GM23248 (cell line): ENCODE measurements around the gene PITHD1. TPM values are rescaled to one million over a fixed set of nuclear protein-coding genes. Genes with fewer than 3 reads are reported as not detected.
"Not testable (repeated sequence)": the region's sequence is repeated elsewhere in the genome, so short reads cannot be mapped to it uniquely, and the experiment has no call there.

Experiments used
- DNase-seq: peaks from one replicate; pipeline ENCODE4 v3.0.0-alpha.2; 2015
- H2AFZ ChIP-seq: fragments of 200-600 bp; sonication (generic); 2 replicates; pipeline ENCODE4 v1.6.1; 2016; ENCODE audit warnings: antibody characterized with exemption
- H3F3A ChIP-seq: fragments of 200-600 bp; sonication (generic); 2 replicates; pipeline ENCODE4 v1.6.1; 2016; ENCODE audit warnings: mild to moderate bottlenecking, antibody characterized with exemption, mixed run types; ENCODE audit not compliant: insufficient read depth
- H3K27ac ChIP-seq: fragments of 200-600 bp; sonication (generic); 2 replicates; pipeline ENCODE4 v1.5.1; 2016; ENCODE audit warnings: mild to moderate bottlenecking
- H3K27me3 ChIP-seq: fragments of 200-600 bp; sonication (generic); replicated peaks from 2 replicates; pipeline ENCODE4 v1.6.1; 2016; ENCODE audit warnings: mild to moderate bottlenecking; ENCODE audit not compliant: insufficient read depth
- H3K36me3 ChIP-seq: fragments of 200-600 bp; sonication (generic); 2 replicates; pipeline ENCODE4 v1.6.1; 2016; ENCODE audit warnings: low read depth, mild to moderate bottlenecking
- H3K4me1 ChIP-seq: fragments of 200-600 bp; sonication (generic); 2 replicates; pipeline ENCODE4 v1.6.1; 2016; ENCODE audit warnings: mild to moderate bottlenecking; ENCODE audit not compliant: insufficient read depth
- H3K4me2 ChIP-seq: fragments of 200-600 bp; sonication (generic); one replicate; pipeline ENCODE4 v1.6.1; 2016; ENCODE audit warnings: mild to moderate bottlenecking; ENCODE audit not compliant: unreplicated experiment
- H3K4me3 ChIP-seq: fragments of 200-600 bp; sonication (generic); 2 replicates; pipeline ENCODE4 v1.5.1; 2016; ENCODE audit warnings: mild to moderate bottlenecking
- H3K79me2 ChIP-seq: fragments of 200-600 bp; sonication (generic); 2 replicates; pipeline ENCODE4 v1.6.1; 2016; ENCODE audit warnings: mild to moderate bottlenecking; ENCODE audit not compliant: insufficient read depth
- H3K9ac ChIP-seq: fragments of 200-600 bp; sonication (generic); 2 replicates; pipeline ENCODE4 v1.6.1; 2016; ENCODE audit warnings: mild to moderate bottlenecking
- H3K9me2 ChIP-seq: fragments of 200-600 bp; sonication (generic); 2 replicates; pipeline ENCODE4 v1.6.1; 2016; ENCODE audit warnings: mixed run types, mild to moderate bottlenecking, moderate library complexity; ENCODE audit not compliant: insufficient read depth
- H3K9me3 ChIP-seq: fragments of 200-600 bp; sonication (generic); one replicate; pipeline ENCODE4 v1.6.1; 2017; ENCODE audit warnings: low read depth
- H4K20me1 ChIP-seq: fragments of 200-600 bp; sonication (generic); 2 replicates; pipeline ENCODE4 v1.6.0; 2016; ENCODE audit not compliant: insufficient read depth
- EZH2 ChIP-seq: fragments of 200-600 bp; sonication (generic); IDR thresholded peaks from 2 replicates; pipeline ENCODE4 v1.6.1; 2018; ENCODE audit warnings: antibody characterized with exemption, mild to moderate bottlenecking; ENCODE audit not compliant: insufficient read depth, poor library complexity, severe bottlenecking
- EZH2phosphoT487 ChIP-seq: fragments of 200-600 bp; sonication (generic); IDR thresholded peaks from 2 replicates; pipeline ENCODE4 v1.6.1; 2018; ENCODE audit warnings: antibody characterized with exemption, moderate library complexity, mild to moderate bottlenecking, low read depth; ENCODE audit not compliant: insufficient read depth
- WGBS, 2 experiments: methylation state at CpG; one replicate each; pipeline ENCODE4 v1.1.6; 2015 to 2017; ENCODE audit warnings: low lambda C conversion rate in 2 of 2, low coverage in 1 of 2; ENCODE audit errors: missing lambda C conversion rate in 2 of 2; 5-methylcytosine and 5-hydroxymethylcytosine counted together
- in situ Hi-C: fragments of 300-500 bp; cut with MboI; formaldehyde crosslinking; loops from 2 replicates; pipeline ENCODE4 v1.15.0; 2020
- polyA plus RNA-seq: library from polyadenylated mRNA; unstranded; fragments of >200 nt; fragmentation: Nextera tagmentation; extraction: Ambion mirVana; gene quantifications from 2 replicates; pipeline ENCODE4 v1.2.1, GENCODE V29; 2016
- total RNA-seq: library from RNA; depleted of rRNA; stranded (reverse); fragments of >200 nt; shearing (Covaris generic); gene quantifications from 2 replicates; pipeline ENCODE4 v1.2.3, GENCODE V29; 2014; rRNA removed

PITHD1 gene
- total and polyA plus RNA-seq, 2 experiments from 2014 or later: 38.4 to 51.0 TPM

DNA sequence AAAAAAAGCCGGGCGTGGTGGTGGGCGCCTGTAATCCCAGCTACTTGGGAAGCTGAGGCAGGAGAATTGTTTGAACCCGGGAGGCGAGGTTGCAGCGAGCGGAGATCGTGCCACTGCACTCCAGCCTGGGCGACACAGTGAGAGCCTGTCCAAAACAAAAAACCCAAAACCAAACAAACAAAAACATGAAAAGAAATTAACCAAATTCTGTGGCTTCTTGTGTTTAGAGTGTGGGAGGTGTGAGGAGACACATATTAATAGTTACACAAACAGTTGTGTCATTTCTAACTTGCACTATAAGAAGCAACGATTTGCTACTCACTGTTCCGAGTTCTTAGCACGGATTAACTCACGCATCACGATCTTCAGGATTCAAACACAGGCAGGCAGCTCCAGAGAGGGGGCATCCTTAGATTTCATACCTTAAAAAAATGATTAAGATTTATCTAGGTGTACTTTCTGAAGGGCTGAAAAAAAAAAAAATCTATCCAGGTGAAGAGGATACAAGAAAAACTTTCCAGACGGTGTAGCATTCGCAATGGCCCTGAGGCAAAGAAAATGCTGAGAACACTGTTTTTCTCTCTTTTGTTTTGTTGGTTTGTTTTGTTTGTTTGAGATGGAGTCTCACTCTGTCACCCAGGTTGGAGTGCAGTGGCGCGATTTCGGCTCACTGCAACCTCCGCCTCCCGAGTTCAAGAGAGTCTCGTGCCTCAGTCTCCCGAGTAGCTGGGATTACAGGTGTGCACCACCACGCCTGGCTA, 47.7 kb downstream of the PITHD1 start:
- peak overlapping the region; percentile 90 for H2AFZ ChIP-seq
- H3K9ac ChIP-seq: peak overlapping the region; percentile 98
- H3K36me3 ChIP-seq: no peaks in the 10 kb centered on the region
- peak; percentile 15 for DNase-seq
- H3K4me1 ChIP-seq: peaks cover 6% of the 10 kb centered on the region; the same call in 1 of the 2 replicates
- H3K4me2 ChIP-seq: peak overlapping the region; percentile 90
- WGBS, 2 experiments: 63 to 68% methylated on average over 23 to 24 of the region's 24 CpGs
- no peaks in the 10 kb centered on the region for H3K9me2 ChIP-seq
- H3K79me2 ChIP-seq: peaks cover 26% of the 10 kb centered on the region
- no peaks in the 10 kb centered on the region for H4K20me1 ChIP-seq
- H3K9me3 ChIP-seq: no peaks in the 10 kb centered on the region
- H3K27ac ChIP-seq: peak overlapping the region; percentile 81
- in situ Hi-C loops: no loop called here
- H3K4me3 ChIP-seq: peak overlapping the region; percentile 93
- H3F3A ChIP-seq: no peaks in the 10 kb centered on the region
- TF ChIP-seq EZH2 (no peak), EZH2phosphoT487 (no peak)
- H3K27me3 ChIP-seq: no peaks in the 10 kb centered on the region

DNA sequence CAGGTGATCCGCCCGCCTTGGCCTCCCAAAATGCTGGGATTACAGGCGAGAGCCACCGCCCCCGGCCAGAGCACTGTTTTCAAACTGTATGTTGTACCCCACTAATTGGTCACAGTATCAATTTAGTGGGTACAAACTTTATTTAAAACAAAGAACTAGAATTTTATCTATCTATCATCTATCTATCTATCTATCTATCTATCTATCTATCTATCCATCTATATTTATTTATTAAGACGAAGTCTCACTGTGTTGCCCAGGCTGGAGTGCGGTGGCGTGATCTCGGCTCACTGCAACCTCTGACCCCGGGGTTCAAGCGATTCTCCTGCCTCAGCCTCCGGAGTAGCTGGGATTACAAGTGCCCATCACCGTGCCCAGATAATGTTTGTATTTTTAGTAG, 48.4 kb downstream of the PITHD1 start:
- H2AFZ ChIP-seq, H3K4me1 ChIP-seq, H3K9me2 ChIP-seq, H3K4me3 ChIP-seq, H3K9ac ChIP-seq, H4K20me1 ChIP-seq, H3K9me3 ChIP-seq, DNase-seq, H3K4me2 ChIP-seq, H3K36me3 ChIP-seq, in situ Hi-C loops, H3K27ac ChIP-seq, H3F3A ChIP-seq, H3K27me3 ChIP-seq: not testable (repeated sequence)
- peaks cover 26% of the 10 kb centered on the region for H3K79me2 ChIP-seq
- WGBS, 2 experiments: 96 to 98% methylated on average over 13 of the region's 13 CpGs

DNA sequence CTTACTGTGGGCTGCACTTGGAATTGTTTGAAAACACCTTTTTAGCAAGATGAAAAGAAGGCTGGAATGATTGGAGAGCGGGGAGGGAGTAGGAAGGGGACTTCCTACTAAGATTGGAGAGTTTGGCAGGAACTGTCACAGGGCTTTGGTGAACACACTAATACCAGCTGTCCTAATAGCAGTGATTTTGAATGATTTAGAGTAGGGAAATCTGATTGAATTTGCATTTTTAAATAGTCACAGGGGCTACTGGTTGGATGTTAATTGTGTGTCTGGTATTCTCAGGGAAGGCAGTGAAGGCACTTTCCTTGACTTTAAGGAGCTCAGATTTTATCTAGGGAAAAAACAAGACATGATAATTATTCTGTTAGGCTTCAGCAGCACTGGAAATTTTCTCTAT, 49.5 kb downstream of the PITHD1 start:
- no peak for DNase-seq
- H3K27me3 ChIP-seq: no peaks in the 10 kb centered on the region
- in situ Hi-C loops: no loop called here
- H3K4me1 ChIP-seq: peaks cover 6% of the 10 kb centered on the region; the same call in 1 of the 2 replicates
- H2AFZ ChIP-seq: no peak overlapping the region
- no peak overlapping the region for H3K27ac ChIP-seq
- no peak overlapping the region for H3K9ac ChIP-seq
- H3K4me3 ChIP-seq: no peak overlapping the region
- TF ChIP-seq EZH2 (no peak), EZH2phosphoT487 (no peak)
- H3K4me2 ChIP-seq: no peak overlapping the region
- peaks cover 21% of the 10 kb centered on the region for H3K79me2 ChIP-seq
- no peaks in the 10 kb centered on the region for H3K9me3 ChIP-seq
- WGBS, 2 experiments: 44 to 62% methylated on average over 1 of the region's 1 CpG
- H3F3A ChIP-seq: no peaks in the 10 kb centered on the region
- no peaks in the 10 kb centered on the region for H4K20me1 ChIP-seq
- no peaks in the 10 kb centered on the region for H3K9me2 ChIP-seq
- H3K36me3 ChIP-seq: no peaks in the 10 kb centered on the region

DNA sequence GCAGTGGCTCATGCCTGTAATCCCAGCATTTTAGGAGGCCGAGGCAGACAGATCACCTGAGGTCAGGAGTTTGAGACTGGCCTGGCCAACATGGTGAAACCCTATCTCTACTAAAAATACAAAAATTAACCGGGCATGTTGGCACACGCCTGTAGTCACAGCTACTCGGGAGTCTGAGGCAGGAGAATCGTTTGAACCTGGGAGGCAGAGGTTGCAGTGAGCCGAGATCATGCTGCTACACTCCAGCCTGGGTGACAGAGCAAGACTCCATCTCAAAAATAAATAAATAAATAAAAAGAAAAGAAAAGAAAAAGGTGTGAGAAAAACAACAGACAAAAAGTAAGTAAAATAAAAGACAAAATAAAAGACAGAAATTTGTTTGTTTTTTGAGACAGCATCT, 55.9 kb downstream of the PITHD1 start:
- H3K9me3 ChIP-seq, DNase-seq, H3K9me2 ChIP-seq, H3K27ac ChIP-seq, in situ Hi-C loops, H3K4me3 ChIP-seq, H3K4me1 ChIP-seq, H2AFZ ChIP-seq, H4K20me1 ChIP-seq, H3K9ac ChIP-seq, H3K4me2 ChIP-seq, H3K27me3 ChIP-seq, H3K79me2 ChIP-seq, H3K36me3 ChIP-seq, H3F3A ChIP-seq: not testable (repeated sequence)
- 70 to 84% methylated on average over 6 of the region's 6 CpGs for WGBS, 2 experiments

DNA sequence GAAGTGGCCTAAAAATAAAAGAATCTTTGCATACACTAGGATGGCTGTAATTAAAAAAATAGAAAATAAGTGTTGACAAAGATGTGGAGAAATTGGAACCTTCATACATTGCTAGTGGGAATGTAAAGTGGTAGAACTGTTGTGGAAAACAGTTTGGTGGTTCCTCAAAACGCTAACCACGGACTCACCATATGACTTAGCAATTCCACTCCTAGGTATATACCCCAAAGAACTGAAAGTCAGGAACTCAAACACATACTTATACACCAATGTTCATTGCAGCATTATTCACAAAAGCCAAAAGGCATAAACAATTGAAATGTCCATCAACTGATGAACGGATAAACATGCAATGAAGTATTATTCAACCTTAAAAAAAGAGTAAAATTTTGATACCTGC, 57.8 kb downstream of the PITHD1 start:
- no peaks in the 10 kb centered on the region for H3K9me3 ChIP-seq
- no peaks in the 10 kb centered on the region for H3F3A ChIP-seq
- H3K27ac ChIP-seq: no peak overlapping the region
- no peak overlapping the region for H3K4me2 ChIP-seq
- H3K27me3 ChIP-seq: no peaks in the 10 kb centered on the region
- H3K36me3 ChIP-seq: no peaks in the 10 kb centered on the region
- H4K20me1 ChIP-seq: no peaks in the 10 kb centered on the region
- H2AFZ ChIP-seq: no peak overlapping the region
- H3K9ac ChIP-seq: no peak overlapping the region
- in situ Hi-C loops: no loop called here
- 29 to 39% methylated on average over 3 of the region's 3 CpGs for WGBS, 2 experiments
- no peak overlapping the region for H3K4me3 ChIP-seq
- no peaks in the 10 kb centered on the region for H3K79me2 ChIP-seq
- H3K4me1 ChIP-seq: peaks cover 4% of the 10 kb centered on the region; the same call in 1 of the 2 replicates
- no peak for DNase-seq
- no peak for TF ChIP-seq EZH2phosphoT487
- TF ChIP-seq EZH2: no peak
- H3K9me2 ChIP-seq: no peaks in the 10 kb centered on the region

Other genes starting within 250 kb of the PITHD1 start
- gene E2F2, start 247.2 kb upstream of the PITHD1 start, total RNA-seq: 1.1 and 1.2 TPM in 2 replicates
- 0.20 and 0.51 TPM in 2 replicates for gene E2F2, start 247.2 kb upstream of the PITHD1 start, polyA plus RNA-seq
- 332 and 376 TPM in 2 replicates for gene ID3, start 218.9 kb upstream of the PITHD1 start, total RNA-seq
- gene ID3, start 218.9 kb upstream of the PITHD1 start, polyA plus RNA-seq: 680 and 684 TPM in 2 replicates
- 422 and 555 TPM in 2 replicates for gene RPL11, start 86.6 kb upstream of the PITHD1 start, total RNA-seq
- gene RPL11, start 86.6 kb upstream of the PITHD1 start, polyA plus RNA-seq: 444 and 449 TPM in 2 replicates
- 44.3 and 49.6 TPM in 2 replicates for gene ELOA, start 34.9 kb upstream of the PITHD1 start, total RNA-seq
- 46.4 and 50.1 TPM in 2 replicates for gene ELOA, start 34.9 kb upstream of the PITHD1 start, polyA plus RNA-seq
- 48.1 and 58.4 TPM in 2 replicates for gene LYPLA2, start 12.7 kb downstream of the PITHD1 start, total RNA-seq
- 46.3 and 48.2 TPM in 2 replicates for gene LYPLA2, start 12.7 kb downstream of the PITHD1 start, polyA plus RNA-seq
- gene GALE, start 22.3 kb downstream of the PITHD1 start, total RNA-seq: 16.2 and 20.9 TPM in 2 replicates
- gene GALE, start 22.3 kb downstream of the PITHD1 start, polyA plus RNA-seq: 20.5 and 23.5 TPM in 2 replicates
- gene HMGCL, start 47.0 kb downstream of the PITHD1 start, total RNA-seq: 48.1 and 50.8 TPM in 2 replicates
- 46.9 and 49.3 TPM in 2 replicates for gene HMGCL, start 47.0 kb downstream of the PITHD1 start, polyA plus RNA-seq
- gene FUCA1, start 89.9 kb downstream of the PITHD1 start, total RNA-seq: 11.5 and 15.4 TPM in 2 replicates
- 13.3 and 15.2 TPM in 2 replicates for gene FUCA1, start 89.9 kb downstream of the PITHD1 start, polyA plus RNA-seq
- gene CNR2, start 134.9 kb downstream of the PITHD1 start, total RNA-seq: not detected in 2 replicates
- gene CNR2, start 134.9 kb downstream of the PITHD1 start, polyA plus RNA-seq: not detected in 2 replicates
- gene PNRC2, start 181.4 kb downstream of the PITHD1 start, total RNA-seq: 77.3 and 77.9 TPM in 2 replicates
- gene PNRC2, start 181.4 kb downstream of the PITHD1 start, polyA plus RNA-seq: 67.4 and 71.2 TPM in 2 replicates
- gene SRSF10, start 201.9 kb downstream of the PITHD1 start, total RNA-seq: 81.7 and 99.4 TPM in 2 replicates
- gene SRSF10, start 201.9 kb downstream of the PITHD1 start, polyA plus RNA-seq: 111 and 121 TPM in 2 replicates